GM21717 (cell line): ENCODE measurements around the gene PEX11G.

Experiments
- ATAC-seq: cut with Tn5 transposase; IDR thresholded peaks from one replicate; pipeline ENCODE4 v1.9.1; 2021; ENCODE audit warnings: mild to moderate bottlenecking, moderate library complexity; ENCODE audit not compliant: unreplicated experiment

PEX11G gene

DNA sequence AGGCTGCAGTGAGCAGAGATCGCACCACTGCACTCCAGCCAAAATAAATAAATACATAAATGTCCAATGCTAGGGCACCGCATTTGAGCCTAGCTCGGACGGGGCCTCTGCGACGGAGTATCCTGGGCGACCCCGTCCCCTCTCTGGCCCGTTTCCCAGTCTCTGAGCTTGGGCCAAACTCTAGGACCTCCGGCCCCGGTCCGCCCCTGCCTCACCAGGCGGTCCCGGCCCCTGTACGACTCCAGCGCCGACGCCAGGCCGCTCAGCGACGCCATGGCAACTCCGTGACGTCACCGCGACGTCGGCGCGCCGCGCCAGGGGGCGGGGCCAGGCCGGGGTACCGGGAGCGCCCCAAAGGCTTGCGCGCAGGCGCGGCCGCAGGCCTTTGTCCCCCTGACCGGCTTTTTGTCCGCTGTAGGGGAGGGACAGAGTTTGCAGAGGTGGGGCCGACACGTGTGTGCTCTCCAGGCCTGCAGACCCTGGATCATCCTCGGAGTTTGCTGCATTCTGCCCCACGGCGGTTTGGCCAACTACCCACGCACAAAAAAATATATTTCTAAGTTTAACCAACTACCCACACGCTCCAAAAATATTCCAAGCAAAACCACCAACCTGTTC is at the start of gene PEX11G:
Gene PEX11G (minus strand): TSS at position 300 of the 618 bp plus-strand sequence. CDS start 25 bp downstream, at position 275.
- ATAC-seq, result no peak

DNA sequence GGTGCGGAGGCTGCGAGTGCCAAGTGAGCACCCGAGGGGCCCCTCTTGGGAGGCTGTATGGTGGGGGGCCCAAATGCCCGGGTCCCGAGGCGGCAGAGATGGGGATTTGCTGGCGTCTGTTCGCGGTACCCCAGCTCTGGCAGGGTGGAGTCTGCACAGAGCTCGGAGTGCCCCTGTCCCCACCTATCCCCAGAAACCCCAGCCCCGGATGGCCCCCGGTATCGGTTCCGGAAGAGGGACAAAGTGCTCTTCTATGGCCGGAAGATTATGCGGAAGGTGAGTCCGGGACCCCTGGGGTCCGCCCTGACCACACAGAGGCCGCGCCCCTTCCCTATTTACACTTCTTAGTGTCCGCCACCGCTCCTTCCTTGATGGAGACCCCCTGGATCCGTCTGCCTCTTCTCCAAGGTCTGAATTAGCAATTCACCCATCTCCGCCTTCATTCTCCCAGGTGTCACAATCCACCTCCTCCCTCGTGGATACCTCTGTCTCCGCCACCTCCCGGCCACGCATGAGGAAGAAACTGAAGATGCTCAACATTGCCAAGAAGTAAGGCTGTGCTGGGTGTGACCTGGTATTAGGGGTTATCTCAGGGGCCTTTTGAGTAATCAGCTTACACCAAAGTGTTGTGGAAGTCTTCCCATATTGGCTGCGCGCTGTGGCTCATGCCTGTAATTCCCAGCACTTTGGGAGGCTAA is 47.3 kb upstream of the PEX11G start:
- peak; percentile 10 for ATAC-seq

DNA sequence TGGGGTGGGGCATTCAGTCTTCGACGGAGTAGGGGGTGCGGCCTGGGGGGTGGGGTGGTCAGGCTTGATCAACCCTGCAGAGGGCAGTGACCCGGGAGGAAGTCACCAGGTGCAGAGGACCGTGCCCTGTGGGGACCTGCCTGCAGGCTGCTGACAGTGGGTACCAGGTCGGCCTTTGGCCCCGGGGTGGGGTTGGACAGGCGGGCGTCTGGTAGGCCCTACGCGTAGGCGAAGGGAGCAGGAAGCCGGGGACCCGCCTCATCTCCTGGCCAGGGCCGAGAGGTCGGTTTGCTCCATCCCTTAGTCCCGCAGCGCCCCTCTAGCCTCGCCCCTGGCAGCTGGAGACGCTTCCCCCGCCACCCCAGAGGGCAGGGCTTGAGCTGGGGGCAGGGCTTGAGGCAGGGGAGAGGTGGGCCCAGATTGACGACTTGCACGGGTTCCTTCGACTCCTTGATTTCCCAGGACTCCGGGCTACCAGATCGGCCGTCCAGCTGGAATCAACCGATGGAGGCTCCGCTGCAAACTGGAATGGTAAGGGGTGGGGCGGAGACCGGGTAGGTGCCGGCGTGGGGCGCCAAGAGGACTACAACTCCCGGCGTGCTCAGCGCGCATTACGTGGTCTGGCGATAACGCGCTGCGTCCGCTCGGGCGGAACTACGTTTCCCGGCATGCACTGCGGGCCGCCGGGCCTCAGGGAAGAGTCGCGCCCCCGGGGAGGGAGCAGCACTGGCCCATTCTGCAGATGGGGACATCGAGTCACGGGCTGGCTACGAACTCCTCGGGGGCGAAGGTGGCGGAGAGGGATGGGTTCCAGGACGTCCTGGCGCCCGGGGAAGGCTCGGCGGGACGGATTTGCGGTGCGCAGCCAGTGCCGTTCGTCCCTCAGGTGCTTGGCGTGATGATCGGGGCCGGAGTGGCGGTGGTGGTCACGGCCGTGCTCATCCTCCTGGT is 46.5 kb upstream of the PEX11G start, which contains the start of gene PNPLA6:
Gene PNPLA6 (plus strand): TSS at position 671 of the 951 bp plus-strand sequence. CDS start 72 bp downstream, at position 743.
- ATAC-seq, result peak; percentile 52

DNA sequence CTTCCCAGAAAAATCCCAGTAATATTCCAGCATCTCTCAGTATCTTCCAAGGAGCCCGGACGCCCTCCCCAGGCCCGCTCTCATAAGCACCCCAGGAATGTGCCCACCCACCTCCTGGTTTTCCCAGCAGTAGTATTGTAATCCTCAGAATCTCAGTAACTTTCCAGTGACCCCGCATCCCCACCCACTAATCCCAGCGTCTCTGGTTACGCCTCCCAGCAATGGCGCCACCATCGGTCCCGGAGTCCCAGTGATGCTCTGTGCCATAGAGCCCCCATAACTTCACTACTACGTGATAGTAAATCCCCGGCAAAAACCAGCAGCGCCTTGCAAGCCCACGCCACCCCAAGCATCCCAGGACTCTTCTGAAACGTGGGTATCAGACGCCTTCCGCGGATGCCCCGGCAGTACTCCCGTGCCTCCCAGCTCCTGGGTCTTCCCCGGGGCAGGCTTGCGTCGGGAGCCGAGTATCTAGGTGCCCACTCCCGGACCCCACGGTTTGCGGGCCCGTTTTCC is 45.8 kb upstream of the PEX11G start:
- peak; percentile 9 for ATAC-seq

DNA sequence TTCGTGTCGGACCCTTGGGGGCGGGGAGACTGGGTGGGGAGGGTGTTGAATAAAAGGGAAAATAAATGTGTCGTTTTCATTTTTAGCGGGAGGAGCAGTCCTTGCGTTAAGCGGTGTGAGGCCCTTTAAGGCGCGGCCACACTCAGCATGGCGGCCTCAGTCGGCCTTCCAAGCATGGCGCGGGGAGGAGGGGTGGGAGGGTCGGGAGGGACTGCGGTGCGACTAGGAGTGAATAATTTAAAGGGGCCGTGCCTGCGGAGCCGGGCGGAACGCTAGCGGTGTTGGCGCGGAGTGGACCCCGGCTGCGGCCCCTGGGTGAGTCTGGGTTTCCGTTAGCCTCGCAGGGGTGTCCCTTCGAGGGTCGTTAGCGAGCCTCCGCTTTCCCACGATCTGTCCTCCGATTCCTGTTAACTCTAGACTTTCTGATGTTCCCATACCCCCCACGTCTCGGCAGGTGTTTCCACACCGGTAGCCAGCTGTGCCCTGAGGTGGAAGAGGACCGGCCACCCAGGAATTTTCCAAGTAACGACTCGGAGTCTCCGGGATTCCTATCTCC is 45.2 kb upstream of the PEX11G start:
- ATAC-seq, result no peak

DNA sequence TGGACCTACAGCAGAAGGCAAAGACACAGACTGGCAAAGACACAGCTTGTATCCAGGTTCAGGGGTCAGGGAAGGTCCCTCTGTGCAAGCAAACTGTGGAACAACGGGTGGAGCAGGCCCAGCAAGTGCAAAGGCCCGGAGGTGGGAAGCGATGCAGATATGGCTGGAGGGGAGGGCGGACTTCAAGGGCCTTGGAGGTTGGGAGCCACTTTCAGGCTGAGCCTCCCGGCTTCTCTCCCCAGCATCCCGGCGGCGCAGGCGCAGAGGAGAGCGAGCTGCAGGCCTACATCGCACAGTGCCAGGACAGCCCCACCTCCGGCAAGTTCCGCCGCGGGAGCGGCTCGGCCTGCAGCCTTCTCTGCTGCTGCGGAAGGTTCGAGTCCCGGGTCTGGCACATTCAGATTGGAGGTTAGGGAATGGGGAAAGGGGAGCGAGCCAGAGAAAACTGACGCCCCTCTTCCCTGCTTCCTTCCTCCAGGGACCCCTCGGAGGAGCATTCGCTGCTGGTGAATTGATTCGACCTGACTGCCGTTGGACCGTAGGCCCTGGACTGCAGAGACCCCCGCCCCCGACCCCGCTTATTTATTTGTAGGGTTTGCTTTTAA is 44.5 kb upstream of the PEX11G start:
- no peak for ATAC-seq

DNA sequence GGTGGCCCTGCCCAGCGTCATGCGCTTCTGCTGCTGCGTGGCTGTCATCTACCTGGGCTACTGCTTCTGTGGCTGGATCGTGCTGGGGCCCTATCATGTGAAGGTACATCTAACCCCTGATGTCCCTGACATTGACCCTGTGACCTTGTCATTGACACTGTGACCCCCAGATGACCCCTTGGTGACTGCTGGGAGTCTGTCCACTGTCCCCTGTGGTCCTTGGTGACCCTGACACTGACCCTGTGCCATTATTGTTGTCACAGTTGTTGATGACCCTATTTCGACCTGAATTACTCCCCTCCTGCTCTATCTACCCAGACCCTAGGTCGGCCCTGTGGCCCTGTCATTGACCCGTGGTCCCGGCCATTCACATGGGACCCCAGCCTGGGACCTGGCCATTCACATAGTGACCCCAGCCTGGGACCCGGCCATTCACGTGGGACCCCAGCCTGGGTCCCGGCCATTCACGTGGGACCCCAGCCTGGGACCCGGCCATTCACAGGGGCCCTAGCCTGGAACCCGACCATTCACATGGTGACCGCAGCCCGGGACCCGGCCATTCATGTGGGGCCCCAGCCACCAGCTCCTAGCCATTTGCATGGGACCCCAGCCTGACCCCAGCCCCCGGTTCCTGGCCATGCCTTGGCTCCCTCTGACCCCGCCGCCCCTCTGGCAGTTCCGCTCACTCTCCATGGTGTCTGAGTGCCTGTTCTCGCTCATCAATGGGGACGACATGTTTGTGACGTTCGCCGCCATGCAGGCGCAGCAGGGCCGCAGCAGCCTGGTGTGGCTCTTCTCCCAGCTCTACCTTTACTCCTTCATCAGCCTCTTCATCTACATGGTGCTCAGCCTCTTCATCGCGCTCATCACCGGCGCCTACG is 41.0 kb upstream of the PEX11G start:
- ATAC-seq, result no peak

DNA sequence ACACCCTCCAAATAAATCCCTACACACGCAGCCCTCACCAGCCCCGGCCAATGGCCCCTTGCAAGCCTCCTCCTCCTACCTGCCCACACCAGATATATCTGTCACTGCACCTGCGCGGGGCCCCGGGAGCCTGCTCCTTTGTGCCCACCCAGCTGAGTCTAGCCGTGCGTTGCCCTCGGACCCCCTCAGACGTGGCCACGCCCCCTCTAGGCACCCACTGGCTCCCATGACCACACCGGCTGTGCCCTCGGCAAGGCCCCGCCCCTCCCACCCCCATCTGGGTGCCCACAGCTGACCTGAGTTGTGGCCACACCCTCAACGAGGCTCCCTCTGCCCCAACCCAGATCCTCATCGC is 40.4 kb upstream of the PEX11G start:
- ATAC-seq, result no peak

DNA sequence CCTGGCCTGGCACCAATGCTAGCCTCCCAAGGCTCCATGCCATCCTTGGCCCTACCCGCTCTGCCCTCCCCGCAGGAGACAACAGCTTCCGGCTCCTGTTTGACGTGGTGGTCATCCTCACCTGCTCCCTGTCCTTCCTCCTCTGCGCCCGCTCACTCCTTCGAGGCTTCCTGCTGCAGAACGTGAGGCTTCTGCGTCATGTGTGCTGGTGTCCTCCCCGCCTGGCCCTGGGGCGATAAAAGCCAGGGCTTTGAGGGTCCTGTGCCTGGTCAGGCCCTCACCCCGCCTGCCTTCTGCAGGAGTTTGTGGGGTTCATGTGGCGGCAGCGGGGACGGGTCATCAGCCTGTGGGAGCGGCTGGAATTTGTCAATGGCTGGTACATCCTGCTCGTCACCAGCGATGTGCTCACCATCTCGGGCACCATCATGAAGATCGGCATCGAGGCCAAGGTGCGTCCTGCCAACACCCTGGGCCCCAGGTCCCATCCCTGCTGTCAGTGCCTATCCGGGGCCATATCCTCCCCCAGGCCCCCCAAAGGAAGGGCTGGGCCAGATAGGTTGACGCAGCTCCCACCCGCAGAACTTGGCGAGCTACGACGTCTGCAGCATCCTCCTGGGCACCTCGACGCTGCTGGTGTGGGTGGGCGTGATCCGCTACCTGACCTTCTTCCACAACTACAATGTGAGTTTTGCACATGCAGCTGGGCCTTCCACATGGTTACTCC is 39.8 kb upstream of the PEX11G start:
- ATAC-seq, result no peak

DNA sequence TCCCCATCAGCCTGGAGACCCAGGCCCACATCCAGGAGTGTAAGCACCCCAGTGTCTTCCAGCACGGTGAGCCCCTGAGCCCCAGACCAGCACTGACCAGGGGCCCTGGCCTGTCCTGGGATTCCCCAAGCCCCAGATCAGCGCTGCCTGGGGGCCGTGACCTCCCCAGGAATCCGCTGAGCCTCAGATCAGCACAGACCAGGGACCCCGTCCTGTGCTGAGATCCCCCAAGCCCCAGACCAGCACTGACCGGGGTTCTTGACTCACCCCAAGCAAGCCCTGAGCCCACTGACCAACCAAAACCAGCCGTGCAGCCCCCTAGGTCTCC is 39.3 kb upstream of the PEX11G start:
- no peak for ATAC-seq

DNA sequence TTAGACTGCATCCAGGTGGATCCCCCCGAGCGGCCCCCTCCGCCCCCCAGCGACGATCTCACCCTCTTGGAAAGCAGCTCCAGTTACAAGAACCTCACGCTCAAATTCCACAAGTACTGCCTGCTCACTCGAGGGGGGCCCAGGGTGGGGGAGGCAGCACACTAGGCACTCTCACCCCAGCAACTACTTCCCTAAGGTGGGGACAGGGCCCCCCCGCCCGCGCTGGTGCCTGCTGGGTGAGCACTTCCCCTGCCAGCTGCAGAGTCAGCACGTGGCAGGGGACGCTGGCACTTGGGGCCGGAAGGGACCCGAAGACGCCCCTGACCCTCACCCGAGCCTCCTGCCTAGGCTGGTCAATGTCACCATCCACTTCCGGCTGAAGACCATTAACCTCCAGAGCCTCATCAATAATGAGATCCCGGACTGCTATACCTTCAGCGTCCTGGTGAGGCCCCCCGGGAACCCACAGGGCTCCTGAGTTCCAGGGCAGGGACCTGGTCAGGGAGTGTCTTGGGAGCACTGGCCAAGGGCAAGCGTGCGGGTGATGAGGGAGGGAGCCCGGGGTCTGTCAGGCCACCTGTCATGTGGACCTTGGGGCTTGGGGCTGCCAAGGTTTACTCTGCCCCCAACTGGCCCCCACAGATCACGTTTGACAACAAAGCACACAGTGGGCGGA is 38.8 kb upstream of the PEX11G start:
- no peak for ATAC-seq

DNA sequence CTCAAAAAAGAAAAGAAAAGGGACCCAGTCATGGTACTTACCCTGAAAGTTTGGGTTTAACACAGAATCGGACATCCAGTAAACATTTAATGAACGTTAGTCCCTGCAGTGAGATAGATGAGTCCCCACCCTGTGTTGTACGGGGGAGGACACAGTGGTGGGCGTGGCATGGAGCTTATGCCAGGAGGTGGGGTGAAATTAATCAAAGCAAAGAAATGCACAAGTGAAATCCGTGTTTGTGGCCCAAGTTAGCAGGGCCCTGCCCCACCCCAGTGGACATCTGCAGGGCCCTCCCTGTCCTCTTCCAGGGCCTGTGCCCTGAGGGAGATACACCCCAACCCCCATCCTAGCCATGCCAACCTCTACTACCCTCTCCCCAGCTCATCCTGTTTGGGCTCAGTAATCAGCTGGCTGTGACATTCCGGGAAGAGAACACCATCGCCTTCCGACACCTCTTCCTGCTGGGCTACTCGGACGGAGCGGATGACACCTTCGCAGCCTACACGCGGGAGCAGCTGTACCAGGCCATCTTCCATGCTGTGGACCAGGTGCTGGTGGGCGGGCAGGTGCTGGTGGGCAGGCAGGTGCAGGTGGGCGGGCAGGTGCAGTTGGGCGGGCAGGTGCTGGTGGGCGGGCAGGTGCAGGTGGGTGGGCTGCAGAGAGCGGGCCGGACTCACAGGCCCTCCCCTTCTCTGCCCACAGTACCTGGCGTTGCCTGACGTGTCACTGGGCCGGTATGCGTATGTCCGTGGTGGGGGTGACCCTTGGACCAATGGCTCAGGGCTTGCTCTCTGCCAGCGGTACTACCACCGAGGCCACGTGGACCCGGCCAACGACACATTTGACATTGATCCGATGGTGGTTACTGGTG is 37.5 kb upstream of the PEX11G start:
- no peak for ATAC-seq

DNA sequence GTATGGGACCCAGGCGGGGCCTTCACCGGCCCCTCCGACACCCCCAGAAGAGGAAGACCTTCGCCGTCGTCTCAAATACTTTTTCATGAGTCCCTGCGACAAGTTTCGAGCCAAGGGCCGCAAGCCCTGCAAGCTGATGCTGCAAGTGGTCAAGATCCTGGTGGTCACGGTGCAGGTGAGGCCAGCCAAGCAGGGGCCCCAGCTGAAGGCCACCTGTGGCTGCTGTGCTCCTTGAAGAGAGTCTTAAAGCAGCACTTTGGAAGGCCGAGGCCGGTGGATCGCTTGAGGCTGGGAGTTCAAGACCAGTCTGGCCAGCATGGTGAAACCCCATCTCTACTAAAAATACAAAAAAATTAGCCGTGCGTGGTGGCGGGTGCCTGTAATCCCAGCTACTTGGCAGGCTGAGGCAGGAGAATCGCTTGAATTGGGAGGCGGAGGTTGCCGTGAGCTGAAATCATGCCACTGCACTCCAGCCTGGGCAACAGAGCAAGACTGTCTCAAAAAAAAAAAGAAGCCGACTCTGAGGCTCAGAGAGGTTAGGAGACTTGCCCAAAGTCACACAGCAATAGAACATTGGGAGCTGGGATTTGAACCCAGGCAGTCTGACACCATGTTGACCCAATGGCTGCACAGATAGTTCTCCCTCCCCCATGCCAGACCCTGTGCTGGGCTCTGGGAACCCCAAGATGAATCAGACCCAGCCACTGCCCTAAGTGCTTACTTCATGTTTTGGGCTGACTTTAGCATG is 36.3 kb upstream of the PEX11G start:
- no peak for ATAC-seq

DNA sequence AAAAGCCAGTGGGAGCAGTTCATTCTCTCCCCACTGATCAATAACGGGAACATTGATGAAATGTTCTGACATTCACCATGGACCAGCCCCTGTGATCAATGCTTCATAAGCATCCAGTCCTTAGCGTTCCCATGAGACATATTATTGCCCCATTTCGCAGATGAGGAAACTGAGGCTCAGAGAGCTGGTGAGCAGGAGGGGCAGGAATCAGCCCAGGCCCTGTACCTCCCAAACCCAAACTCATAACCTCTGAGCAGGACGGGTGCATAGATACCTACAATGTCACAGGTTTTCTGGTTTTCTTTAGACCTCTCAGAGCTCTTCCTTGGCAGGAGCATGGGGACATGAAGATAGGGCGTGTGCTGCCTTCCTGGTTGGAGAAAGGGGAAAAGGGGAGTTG is 35.7 kb upstream of the PEX11G start:
- ATAC-seq, result no peak

DNA sequence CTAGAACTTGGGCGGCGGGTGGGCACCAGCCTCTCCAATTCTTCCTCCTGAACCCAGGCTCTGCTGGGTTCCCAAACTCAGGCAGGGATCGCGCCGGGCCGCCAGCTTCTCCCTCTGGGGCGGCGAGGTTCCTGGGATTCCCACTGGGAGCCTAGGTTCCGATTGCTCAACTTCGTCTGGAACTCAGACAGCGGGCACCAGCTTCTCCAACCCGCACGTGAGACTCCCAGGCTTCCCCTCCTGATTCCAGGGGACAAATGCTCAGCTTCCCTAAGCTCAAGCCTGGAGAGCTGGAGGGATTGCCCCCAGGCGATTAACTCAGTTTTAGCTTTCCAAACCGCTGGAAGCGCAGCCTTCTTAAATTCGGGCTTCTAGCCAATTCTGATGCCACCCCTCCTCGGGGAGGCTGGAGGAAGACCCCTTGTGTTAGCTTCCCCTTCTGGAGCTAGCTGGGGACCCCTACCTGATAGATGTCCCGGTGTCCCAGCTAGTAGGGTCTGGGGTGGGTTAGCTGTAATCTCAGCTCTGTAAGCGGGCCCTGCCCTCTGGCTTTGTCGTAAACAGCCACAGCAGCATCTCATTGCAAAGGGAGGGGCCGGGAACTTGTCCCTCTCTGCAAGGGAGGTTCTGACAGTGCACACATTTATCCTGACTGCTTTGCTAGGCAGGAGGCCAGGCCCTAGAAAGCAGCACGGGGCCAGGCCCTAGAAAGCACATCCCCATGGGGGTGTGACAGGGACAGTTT is 34.3 kb upstream of the PEX11G start:
- ATAC-seq, result no peak
